GM08714 (cell line): ENCODE measurements around the gene ARL8A.
A peak's percentile ranks its signal among the peaks of the same experiment; 100 is the strongest.

Experiments
- H3K4me3 ChIP-seq: fragments of 200-500 bp; sonication (Bioruptor generic); 2 replicates; pipeline ENCODE4 v1.5.1; 2014; ENCODE audit warnings: mild to moderate bottlenecking, low read length, inconsistent platforms
- ZNF274 ChIP-seq: IDR thresholded peaks from 2 replicates; pipeline ENCODE4 v1.6.1; 2012; ENCODE audit warnings: mild to moderate bottlenecking, low read depth, low read length

ARL8A gene

DNA sequence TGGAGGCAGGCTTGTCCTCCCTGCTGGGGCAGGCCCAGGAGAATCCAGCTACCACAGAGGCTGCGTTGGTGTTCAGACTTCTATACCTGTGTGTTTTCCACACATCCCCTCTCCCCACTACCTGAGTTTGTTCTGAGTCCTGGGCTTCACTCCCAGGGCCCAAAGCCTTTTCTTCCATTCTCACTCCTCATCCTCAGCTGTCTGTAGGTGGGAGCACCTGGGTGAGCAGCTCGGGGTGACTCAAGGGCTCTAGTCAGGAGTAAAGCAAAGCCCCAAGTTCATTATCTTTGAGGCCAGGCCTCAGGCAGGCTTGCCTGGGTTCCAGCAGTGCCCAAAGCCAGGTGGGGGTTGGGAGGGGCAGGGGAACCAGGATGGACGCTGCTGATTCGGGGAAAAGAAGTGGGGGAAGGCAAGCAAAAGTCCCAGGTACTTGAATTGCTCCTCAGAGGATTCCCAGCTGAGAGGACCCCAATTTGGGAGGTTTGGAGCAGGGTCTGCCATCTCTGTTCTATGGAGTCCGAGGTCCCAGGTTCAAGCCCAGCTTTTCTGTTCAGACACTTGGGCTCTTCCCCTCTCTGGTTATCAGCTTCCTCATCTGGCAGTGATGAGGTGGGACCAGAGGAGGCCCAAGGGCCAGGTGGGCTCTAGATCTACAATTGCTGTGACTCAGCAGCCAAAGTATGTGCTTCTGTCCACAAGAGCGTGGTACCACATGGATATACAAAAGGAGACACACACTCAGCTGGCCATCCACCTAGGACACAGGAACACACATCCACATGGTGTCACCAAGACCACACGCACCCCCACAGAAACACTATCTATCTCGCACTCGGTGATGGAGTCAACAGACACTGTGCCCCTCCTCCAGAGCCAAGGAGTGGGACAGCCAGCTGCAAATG is 21.7 kb upstream of the ARL8A start:
- TF ChIP-seq ZNF274: no peak

DNA sequence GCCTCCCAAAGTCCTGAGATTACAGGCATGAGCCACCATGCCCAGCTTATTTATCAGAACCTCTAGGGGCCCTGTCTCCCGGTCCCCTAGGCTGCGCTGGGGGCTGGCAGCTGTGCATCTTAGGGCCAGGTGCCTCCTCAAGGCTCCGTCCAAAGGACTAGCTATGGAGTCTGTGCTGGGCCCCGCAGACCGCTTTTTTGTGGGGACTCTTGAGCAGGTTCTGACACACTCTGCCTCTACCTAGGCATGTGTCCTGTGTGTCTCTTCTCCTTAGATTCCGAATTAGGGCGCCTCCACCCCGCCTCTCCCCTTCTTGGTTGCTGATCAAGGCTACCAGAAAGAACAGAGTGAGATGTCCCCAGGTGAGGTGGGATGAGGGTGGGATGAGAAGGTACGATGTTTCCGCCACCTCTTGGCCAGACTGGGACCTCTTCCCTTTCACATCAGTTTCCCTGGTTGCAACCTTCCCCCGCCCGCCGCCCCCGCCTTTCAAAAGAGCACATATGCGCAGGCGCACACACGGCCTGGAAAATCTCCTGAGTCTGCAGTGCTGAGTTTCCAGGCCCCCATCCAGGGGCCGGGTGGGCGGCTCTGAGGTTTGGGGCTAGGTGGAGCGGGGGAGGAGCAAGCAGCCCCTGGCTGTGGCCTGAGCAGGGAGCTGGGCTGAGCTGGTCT is 20.9 kb upstream of the ARL8A start:
- TF ChIP-seq ZNF274: no peak
- no peak overlapping the region for H3K4me3 ChIP-seq

More for the DNA sequence above, 21.7 kb upstream of the ARL8A start:
- no peak overlapping the region for H3K4me3 ChIP-seq

DNA sequence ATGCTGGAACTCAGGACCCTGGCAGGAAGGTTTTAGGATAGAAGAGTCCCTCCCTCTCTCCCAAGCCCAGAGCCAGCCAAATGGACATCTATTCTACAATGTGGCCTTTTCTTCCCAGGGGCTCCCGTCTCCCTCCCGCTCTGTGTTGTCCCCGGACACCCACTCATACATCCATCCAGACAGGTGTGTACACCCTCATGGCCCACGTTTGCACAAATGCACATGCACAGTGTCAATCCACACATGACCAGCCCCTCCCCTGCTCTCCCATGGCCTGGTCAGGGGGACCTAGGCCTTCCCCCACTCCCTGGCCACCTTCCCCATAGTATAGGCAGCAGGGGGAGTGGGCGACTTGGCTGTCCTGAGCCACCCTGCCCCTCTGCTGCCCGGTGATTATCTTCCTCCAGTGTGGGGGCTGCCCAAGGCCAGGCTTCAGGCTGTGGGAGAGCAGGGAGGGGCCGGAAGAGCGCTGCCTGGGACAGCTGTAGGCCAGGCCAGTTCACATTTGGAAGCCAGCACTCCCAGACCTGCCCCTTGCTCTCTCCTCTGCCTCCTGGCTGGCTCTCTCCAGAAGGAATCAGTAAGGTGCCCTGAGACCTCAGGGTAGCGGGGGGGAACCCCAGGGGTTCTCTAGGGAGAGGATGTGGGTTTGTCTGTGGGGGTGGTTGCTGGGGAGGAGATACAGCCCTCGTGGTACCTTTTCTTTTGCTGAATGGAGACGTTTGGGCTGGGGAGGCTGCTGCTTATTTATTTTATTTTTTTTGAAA is 19.9 kb upstream of the ARL8A start:
- H3K4me3 ChIP-seq: no peak overlapping the region
- no peak for TF ChIP-seq ZNF274

DNA sequence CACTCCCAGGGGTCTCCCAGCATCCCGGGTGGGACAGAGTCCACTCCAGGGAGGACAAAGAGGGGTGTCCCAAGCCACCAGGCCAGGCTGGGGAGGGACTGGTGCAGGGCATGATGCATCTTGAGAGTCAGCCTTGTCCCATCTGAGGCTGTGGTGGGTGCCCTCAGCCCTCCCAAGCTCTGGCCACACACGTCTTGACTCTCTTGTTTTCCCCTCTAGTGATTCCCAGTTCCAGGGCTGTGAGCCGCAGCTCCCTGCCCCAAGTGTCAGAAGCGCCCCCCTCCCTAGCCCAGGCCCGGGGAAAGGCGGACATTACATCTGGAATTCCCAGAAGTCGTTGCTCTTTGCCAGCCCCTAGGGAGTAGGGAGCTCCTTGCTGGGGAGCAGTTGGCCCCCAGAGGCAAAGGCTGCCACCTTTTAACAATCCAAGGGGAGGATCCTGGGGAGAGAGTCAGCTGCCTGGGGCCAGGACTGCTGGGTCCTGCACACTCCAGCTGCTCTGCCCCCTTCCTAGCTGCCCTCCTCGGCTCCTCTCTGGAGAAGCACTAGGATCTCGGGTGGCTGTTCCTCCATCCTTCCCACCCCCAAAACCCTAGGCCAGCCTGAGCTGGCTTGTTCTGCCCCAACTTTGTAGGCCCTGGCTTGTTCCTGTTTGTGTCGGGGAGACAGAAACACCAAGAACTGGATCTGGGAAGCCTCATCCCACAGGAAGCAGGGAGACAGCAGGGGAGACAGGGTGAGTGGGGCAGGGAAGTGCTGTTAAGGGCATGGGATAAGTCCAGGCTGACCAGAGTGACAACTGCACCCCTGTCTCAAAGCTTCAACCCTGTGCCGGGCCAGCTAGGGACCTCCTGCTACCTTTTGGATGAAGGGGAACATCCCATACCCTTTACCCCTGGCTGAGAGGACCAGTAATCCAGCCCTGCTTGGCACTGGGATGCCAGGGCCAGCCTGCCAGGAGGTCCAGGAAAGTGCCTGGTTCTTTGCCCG is 19.0 kb upstream of the ARL8A start:
- no peak for TF ChIP-seq ZNF274
- H3K4me3 ChIP-seq: no peak overlapping the region

DNA sequence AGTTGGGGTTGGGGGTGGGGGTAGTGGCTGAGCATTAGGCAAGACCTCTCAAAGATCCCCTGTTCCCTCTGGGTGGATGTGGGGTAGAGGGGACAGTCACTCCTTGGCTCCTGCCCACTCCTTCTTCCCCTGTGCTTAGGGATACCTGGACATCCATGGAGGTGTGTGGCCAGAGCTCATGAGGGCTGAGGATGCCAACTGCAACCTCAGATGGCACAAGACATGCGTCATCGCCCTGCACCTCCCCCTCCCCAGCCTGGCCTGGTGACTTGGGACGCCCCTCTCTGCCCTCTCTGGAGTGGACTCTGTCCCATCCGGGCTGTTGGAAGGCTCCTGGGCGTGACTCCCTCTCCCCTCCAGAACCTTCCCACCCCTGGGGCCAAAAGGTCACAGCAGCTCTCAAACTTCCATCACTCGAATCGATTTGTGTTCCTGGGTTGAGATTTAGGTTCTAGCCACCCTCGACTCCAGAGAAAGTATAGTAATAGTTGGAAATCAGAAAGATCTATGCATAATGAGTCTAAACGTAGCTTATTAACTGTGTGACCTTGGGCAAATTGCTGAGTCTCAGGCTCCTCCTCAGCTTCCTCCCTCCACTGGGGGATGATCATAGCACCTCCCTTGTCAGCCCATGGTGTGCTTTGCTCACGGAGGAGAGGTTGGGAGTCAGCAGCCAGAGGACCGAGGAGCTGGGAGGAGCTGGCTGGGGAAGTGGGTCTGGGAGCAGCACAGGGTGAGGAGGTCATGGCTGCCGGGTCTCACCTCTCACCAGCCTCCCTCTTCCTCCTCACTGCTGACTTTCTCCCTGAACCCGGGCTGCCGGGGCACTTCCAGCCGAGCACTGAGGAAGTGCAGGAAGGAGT is 18.1 kb upstream of the ARL8A start:
- no peak overlapping the region for H3K4me3 ChIP-seq
- TF ChIP-seq ZNF274: no peak

DNA sequence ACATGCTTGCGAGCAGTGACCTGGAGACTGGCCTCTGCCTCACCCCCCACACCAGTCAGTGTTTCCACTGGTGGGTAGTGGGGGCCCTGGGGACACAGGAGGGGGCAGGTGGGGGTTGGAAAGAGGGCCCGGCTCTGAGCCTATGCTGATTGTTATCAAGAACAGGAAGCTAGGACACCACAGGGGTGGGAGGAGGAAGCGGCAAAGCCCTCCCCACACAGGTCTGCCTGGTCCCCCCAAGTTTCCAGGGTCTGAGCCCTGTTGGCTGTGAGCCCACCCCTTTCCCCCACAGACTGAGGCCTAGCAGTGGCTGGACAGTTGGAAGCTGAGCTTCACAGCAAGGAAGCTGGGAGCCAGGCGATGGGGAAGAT is 17.5 kb upstream of the ARL8A start:
- TF ChIP-seq ZNF274: no peak
- H3K4me3 ChIP-seq: no peak overlapping the region; the same call in 1 of the 2 replicates

- TF ChIP-seq ZNF274: no peak
- peak overlapping the region; percentile 84; the same call in 1 of the 2 replicates for H3K4me3 ChIP-seq
Measured at GRCh38 chr1:202161151-202162046, 16.9 kb upstream of the ARL8A start.

DNA sequence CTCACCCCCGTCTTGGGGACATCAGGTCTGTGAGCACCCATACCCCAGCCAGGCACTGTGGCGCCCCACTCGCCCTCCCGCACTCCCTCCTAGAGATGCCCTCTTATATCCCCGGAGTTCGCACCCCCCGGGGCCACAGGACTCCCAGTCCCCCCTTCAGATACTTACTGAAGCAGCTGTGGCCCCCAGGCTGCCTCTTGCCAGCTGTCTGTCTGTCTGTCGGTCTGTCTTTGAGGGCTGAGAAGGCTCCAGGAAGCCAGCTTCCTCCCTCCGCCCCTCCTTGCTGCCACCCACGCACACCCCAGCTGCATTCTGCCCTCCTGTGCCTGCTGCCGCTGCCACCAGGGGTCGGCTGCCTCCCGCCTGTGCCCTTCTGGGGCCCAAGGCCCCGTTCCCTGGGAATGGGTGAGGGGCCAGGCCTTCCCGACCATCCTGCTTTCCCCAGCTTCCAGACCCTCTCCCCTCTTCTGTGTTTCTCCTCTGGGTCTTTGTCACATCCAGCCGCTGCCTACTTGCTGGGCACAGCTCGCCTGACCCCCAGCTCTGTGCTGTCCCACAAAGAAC is 15.9 kb upstream of the ARL8A start, which contains the start of gene PTPN7:
Gene PTPN7 (minus strand): TSS at position 226 of the 564 bp plus-strand sequence. CDS start 1,200 bp downstream, outside the sequence.
- H3K4me3 ChIP-seq: peak within 1 kb of the TSS; percentile 84
- no peak for TF ChIP-seq ZNF274

DNA sequence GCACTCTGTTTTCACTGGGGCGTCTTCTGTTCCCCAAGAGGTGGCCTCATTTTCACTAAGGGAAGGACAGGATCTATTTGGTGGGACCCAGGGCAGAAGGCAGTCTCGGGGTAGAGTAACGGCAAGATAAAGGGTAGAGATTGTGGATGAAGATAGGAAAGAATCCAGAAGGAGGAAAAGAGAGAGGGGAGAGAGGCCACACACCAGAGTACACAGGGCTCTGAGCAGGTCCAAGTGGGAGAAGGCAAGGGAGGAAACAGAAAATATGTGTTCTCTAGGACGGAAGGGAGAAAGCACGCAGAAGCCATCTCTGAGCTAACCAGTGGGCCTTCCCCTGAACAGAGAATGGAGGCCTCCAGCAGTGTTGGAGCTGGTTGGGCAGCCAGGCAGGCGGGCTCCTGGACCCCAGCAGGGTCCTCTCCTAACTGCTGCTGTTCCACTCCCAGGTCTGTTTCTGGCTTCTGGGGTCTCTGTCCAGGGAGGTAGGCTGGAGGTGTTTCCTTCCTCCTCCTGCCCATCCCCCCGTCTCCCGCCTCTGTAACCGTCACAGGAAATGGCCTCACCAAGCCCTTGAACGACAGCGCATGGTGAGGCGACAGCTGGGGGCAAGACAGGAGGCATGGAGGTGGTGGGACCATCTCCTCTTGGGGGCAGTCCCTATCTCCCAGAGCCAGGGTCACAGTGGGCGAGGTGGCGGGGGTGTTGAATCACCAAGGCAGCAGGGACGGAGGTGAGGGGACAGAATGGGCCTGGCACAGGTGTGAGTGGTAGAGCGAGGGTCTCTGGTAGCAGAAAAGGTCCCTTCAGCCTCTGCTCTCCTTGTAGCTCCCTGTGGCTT is 15.2 kb upstream of the ARL8A start:
- peak overlapping the region; percentile 84 for H3K4me3 ChIP-seq
- TF ChIP-seq ZNF274: no peak

- peak overlapping the region; percentile 84 for H3K4me3 ChIP-seq
- no peak for TF ChIP-seq ZNF274
Measured at GRCh38 chr1:202158810-202159533, 14.4 kb upstream of the ARL8A start.
